ENCODE data around the gene PDZD7.

The PDZD7 gene

DNA sequence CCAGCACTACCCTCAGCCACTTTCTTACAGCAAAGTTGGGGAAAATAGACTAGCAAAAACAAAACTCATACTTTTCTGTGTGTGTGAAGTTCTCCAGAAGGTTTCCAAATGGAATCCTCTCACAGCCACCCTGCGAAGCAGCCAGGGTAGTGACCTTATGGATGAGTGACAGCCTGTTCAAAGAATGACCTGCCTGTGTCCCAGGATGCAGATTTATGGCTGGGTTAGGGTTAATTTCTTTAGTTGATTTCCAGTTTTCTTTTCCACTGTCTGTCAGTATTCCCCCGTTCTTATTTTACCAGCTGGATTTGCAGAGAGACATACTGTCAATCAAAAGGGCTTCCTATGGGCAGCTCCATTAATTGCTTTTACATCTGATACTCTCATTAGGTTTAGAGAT lies 64.0 kb downstream of the PDZD7 start:
- no peak for DNase-seq (ENCODE audit: low spot score)

- DNase-seq (ENCODE audit: low spot score): no peak
Observed at GRCh38 chr10:100965820-100966219, 65.1 kb downstream of the PDZD7 start.

GRCh38 chr10:100963826-100964225 lies 67.1 kb downstream of the PDZD7 start:
- no peak for DNase-seq (ENCODE audit: low spot score)

- DNase-seq (ENCODE audit: low spot score): no peak
Observed at GRCh38 chr10:100962351-100963080, 68.4 kb downstream of the PDZD7 start.

DNA sequence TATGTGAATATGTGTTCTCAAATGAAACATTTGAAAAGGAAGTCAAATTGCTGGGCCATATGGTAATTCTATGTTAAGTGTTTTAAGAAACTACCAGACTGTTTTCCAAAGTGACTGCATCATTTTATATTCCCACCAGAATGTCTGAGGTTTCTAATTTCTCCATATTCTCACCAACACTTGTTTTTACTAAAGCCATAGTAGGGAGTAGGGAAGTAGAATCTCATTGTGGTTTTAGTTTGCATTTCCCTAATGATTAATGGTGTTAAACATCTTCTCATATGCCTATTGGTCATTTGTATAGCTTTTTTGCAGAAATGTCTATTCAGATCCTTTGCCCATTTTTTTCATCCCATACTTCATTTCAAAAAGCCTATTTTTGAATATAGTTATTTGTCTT lies 70.7 kb downstream of the PDZD7 start:
- no peak for DNase-seq (ENCODE audit: low spot score)
